Kidney epithelial cell (primary cell): ENCODE data around the gene NCOA1. TPM values are rescaled to one million over a fixed set of nuclear protein-coding genes. Genes with fewer than 3 reads are reported as not detected.

Experiments
- DNase-seq: peaks from one replicate; pipeline ENCODE4 v3.0.0-alpha.2; 2010; ENCODE audit warnings: low read depth
- H3K27me3 ChIP-seq: 2 replicates; pipeline ENCODE4 v1.6.0; 2011; ENCODE audit warnings: low read length; ENCODE audit not compliant: control insufficient read depth, insufficient read depth
- H3K36me3 ChIP-seq: 2 replicates; pipeline ENCODE4 v1.5.1; 2011; ENCODE audit warnings: low read length; ENCODE audit not compliant: control insufficient read depth, insufficient read depth
- H3K4me3 ChIP-seq: 2 replicates; pipeline ENCODE4 v1.5.1; 2011; ENCODE audit warnings: low read depth, mild to moderate bottlenecking, control low read depth, low read length
- total RNA-seq: library from RNA; depleted of rRNA; stranded (reverse); fragments of >200 nt; gene quantifications from 2 replicates; pipeline ENCODE4 v1.2.3, GENCODE V29; 2015
- TF ChIP-seq, protein P1 (sequence below): IDR thresholded peaks from 2 replicates; pipeline ENCODE4 v1.5.1; 2011; ENCODE audit warnings: mild to moderate bottlenecking, moderate library complexity, low read length, control low read depth, inconsistent platforms; ENCODE audit not compliant: insufficient read depth, poor library complexity, severe bottlenecking

NCOA1 gene
- total RNA-seq, 1 donor from 2014 or later: 13.3 TPM

DNA sequence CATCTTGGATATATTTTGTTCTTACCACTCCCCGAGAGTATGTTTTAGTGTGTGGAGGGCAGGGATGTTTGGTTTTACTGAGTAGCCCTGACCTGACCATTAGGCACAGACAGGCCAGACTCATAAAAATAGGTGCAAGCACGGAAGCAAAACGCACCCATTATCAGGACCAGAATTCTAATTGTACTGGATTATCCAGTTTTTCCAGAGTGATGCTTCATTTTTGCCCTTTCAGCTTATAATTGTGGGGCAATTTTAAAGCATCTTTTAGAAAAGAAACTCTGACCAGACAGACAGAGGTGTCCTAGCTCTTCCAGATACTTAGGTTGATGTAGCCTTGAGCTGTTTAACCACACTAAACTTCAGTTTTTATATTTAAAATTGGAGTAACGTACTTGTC is 4.4 kb downstream of the NCOA1 start:
- no peak for DNase-seq
- Histone ChIP-seq H3K27me3 (no peaks in the 10 kb centered on the region), H3K36me3 (no peaks in the 10 kb centered on the region), H3K4me3 (no peak overlapping the region)
- TF ChIP-seq, protein P1, sequence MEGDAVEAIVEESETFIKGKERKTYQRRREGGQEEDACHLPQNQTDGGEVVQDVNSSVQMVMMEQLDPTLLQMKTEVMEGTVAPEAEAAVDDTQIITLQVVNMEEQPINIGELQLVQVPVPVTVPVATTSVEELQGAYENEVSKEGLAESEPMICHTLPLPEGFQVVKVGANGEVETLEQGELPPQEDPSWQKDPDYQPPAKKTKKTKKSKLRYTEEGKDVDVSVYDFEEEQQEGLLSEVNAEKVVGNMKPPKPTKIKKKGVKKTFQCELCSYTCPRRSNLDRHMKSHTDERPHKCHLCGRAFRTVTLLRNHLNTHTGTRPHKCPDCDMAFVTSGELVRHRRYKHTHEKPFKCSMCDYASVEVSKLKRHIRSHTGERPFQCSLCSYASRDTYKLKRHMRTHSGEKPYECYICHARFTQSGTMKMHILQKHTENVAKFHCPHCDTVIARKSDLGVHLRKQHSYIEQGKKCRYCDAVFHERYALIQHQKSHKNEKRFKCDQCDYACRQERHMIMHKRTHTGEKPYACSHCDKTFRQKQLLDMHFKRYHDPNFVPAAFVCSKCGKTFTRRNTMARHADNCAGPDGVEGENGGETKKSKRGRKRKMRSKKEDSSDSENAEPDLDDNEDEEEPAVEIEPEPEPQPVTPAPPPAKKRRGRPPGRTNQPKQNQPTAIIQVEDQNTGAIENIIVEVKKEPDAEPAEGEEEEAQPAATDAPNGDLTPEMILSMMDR: no peak

GRCh38 chr2:24496959-24497358 is 5.9 kb downstream of the NCOA1 start:
- TF ChIP-seq, protein P1: no peak
- H3K4me3 ChIP-seq: no peak overlapping the region
- H3K27me3 ChIP-seq: no peaks in the 10 kb centered on the region
- no peak for DNase-seq
- H3K36me3 ChIP-seq: no peaks in the 10 kb centered on the region

- no peak overlapping the region for H3K4me3 ChIP-seq
- H3K36me3 ChIP-seq: no peaks in the 10 kb centered on the region
- no peaks in the 10 kb centered on the region for H3K27me3 ChIP-seq
- TF ChIP-seq, protein P1: no peak
- no peak for DNase-seq
These were observed 6.6 kb downstream of the NCOA1 start for GRCh38 chr2:24497685-24498084.

- Histone ChIP-seq H3K27me3 (no peaks in the 10 kb centered on the region), H3K36me3 (no peaks in the 10 kb centered on the region), H3K4me3 (no peak overlapping the region)
- TF ChIP-seq, protein P1: no peak
- no peak for DNase-seq
These were observed 7.1 kb downstream of the NCOA1 start for GRCh38 chr2:24498121-24498520.

- no peak for DNase-seq
- Histone ChIP-seq H3K4me3 (no peak overlapping the region), H3K27me3 (no peaks in the 10 kb centered on the region), H3K36me3 (no peaks in the 10 kb centered on the region)
- TF ChIP-seq, protein P1: no peak
These were observed 10.8 kb downstream of the NCOA1 start for GRCh38 chr2:24501813-24502212.

DNA sequence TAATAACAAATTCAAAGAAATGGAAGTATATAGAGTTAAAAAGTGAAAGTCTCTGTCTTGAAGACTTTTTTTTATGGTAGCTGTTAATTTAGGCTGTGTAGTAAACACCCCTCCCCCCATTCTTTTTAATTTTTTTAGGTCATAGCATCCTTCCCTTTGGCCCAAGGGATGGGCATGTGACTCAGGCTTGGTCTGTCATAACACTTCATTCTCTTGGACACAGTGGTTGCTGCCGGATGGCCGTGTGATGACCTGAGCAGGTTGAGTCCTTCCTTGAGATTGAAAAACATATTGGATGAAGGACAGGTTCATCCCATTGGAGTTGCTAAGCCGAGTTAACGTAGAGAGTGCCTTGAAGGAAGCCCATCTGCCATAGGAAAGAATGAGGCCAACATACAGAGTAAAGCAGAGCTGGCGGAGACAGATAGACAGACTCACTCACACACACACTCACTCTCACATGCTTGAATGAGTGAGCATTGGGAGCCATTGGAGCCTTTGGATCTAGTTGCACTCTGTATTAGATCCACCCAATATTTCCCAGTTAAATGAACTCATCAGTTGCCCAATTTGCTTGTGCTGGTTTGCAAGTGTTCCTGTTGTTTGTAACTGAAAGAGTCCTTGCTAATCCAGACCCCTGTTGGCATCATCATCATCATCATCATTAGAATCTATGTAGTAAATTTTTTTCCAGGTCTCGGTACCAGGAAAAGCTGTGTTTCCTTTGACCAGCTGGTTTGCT is 14.7 kb downstream of the NCOA1 start:
- TF ChIP-seq, protein P1: no peak
- no peak overlapping the region for H3K4me3 ChIP-seq
- no peak for DNase-seq
- no peaks in the 10 kb centered on the region for H3K36me3 ChIP-seq
- no peaks in the 10 kb centered on the region for H3K27me3 ChIP-seq
